T-cell (primary cell): Measurements from ENCODE around the gene ZNF587B. TPM values are rescaled to one million over a fixed set of nuclear protein-coding genes. Genes with fewer than 3 reads are reported as not detected.
A peak's percentile ranks its signal among the peaks of the same experiment; 100 is the strongest.
"Not testable (repeated sequence)": the region's sequence is repeated elsewhere in the genome, so short reads cannot be mapped to it uniquely, and the experiment has no call there.

Experiments
- ATAC-seq, 4 experiments: fragments of 200-7000 bp in 3 of 4; fragments of 150-1000 bp in 1 of 4; cut with Tn5 transposase; replicated peaks in 1 of 4; 1 replicate in 3 of 4; 2 replicates in 1 of 4; pipeline ENCODE4 v1.10.0; 2021; ENCODE audit warnings: moderate library complexity in 3 of 4, mild to moderate bottlenecking in 2 of 4, moderate number of reproducible peaks in 1 of 4
- CTCF ChIA-PET, 2 donors: fragments of 300-600 bp; sonication (Branson Sonifier 250); formaldehyde crosslinking; loops; one replicate each; lab custom pipeline; 2022; ENCODE audit warnings: antibody characterized with exemption in 2 of 2; lab: Charles Lee
- POLR2A ChIA-PET, 2 donors: fragments of 300-600 bp; sonication (Branson Sonifier 250); formaldehyde crosslinking; loops; one replicate each; lab custom pipeline; 2022; ENCODE audit warnings: antibody characterized with exemption in 2 of 2; lab: Charles Lee
- DNase-seq, 35 experiments: peaks; one replicate each; pipeline versions ENCODE4 v3.0.0 to v3.0.0-alpha.2; 2013 to 2023
- H3K27ac ChIP-seq: one replicate; pipeline ENCODE4 v1.5.1; 2013; ENCODE audit warnings: low read length
- H3K27me3 ChIP-seq, 2 experiments: replicated peaks in 1 of 2; 1 replicate in 1 of 2; 2 replicates in 1 of 2; pipeline versions ENCODE4 v1.6.1 to v1.7.0; 2013; ENCODE audit warnings: low read length in 1 of 2, mixed read lengths in 1 of 2; ENCODE audit not compliant: control insufficient read depth in 2 of 2, insufficient read depth in 2 of 2; ENCODE audit errors: extremely low read depth in 1 of 2
- H3K36me3 ChIP-seq, 2 donors: 1 replicate in 1 of 2; 2 replicates in 1 of 2; pipeline versions ENCODE4 v1.6.1 to v1.7.0; 2013; ENCODE audit warnings: low read length in 1 of 2; ENCODE audit not compliant: control insufficient read depth in 2 of 2, insufficient read depth in 1 of 2; ENCODE audit errors: extremely low read depth in 1 of 2
- H3K4me1 ChIP-seq, 2 experiments: 1 replicate in 1 of 2; 2 replicates in 1 of 2; pipeline versions ENCODE4 v1.6.1 to v1.7.0; 2013; ENCODE audit warnings: low read length in 2 of 2, mixed read lengths in 1 of 2; ENCODE audit not compliant: insufficient read depth in 2 of 2, control insufficient read depth in 1 of 2; ENCODE audit errors: extremely low read depth in 1 of 2
- H3K4me3 ChIP-seq, 2 donors: 1 replicate in 1 of 2; 2 replicates in 1 of 2; pipeline versions ENCODE4 v1.5.1 to v1.7.0; 2013; ENCODE audit warnings: mild to moderate bottlenecking in 2 of 2, low read length in 1 of 2, moderate library complexity in 1 of 2; ENCODE audit not compliant: control insufficient read depth in 1 of 2; ENCODE audit errors: extremely low read depth in 1 of 2
- H3K9me3 ChIP-seq: 2 replicates; pipeline ENCODE4 v1.7.0; 2013
- H3K27ac Mint-ChIP-seq, 2 donors: one replicate each; pipeline ENCODE4 v1.8.0; 2020 to 2021; ENCODE audit warnings: mild to moderate bottlenecking in 2 of 2, mixed read lengths in 2 of 2
- H3K27me3 Mint-ChIP-seq, 2 donors: one replicate each; pipeline ENCODE4 v1.8.0; 2021 to 2022; ENCODE audit warnings: mixed read lengths in 2 of 2
- H3K36me3 Mint-ChIP-seq: one replicate; pipeline ENCODE4 v1.8.0; 2021; ENCODE audit warnings: mixed read lengths
- H3K4me1 Mint-ChIP-seq, 3 donors: one replicate each; pipeline ENCODE4 v1.8.0; 2020 to 2022; ENCODE audit warnings: mixed read lengths in 3 of 3, mild to moderate bottlenecking in 1 of 3
- H3K4me3 Mint-ChIP-seq, 3 donors: one replicate each; pipeline ENCODE4 v1.8.0; 2020 to 2022; ENCODE audit warnings: mild to moderate bottlenecking in 3 of 3, mixed read lengths in 3 of 3, moderate library complexity in 3 of 3
- H3K9me3 Mint-ChIP-seq, 3 donors: one replicate each; pipeline ENCODE4 v1.8.0; 2020 to 2022; ENCODE audit warnings: mixed read lengths in 3 of 3
- WGBS: methylation state at CpG from one replicate; pipeline ENCODE4 v1.1.5; 2013; ENCODE audit warnings: missing lambda C conversion rate; ENCODE audit not compliant: insufficient coverage; 5-methylcytosine and 5-hydroxymethylcytosine counted together
- total RNA-seq, 35 experiments: library from RNA in 6 of 35; stranded (reverse) in 6 of 35; fragments of 120-200 nt in 1 of 35; gene quantifications; one replicate each; pipeline versions ENCODE4 v1.2.1 to v1.2.4 and lab custom pipeline; 2013 to 2026

The ZNF587B gene
- total RNA-seq, 5 donors from 2014 or later (not counting 1 experiment from before 2014, with no cell fraction given), result 16.5 to 27.7 (median 22.8) TPM

GRCh38 chr19:57850553-57851017 lies 20.5 kb downstream of the ZNF587B start:
- ChIA-PET POLR2A (interaction anchor here in 1 of 2 donors (0.8 kb wide), 1 partner anchor 31 kb away, joined by 4 read pairs; no protein-coding TSS in a partner anchor), CTCF (no interaction called here)
- H3K9me3 ChIP-seq, result no peaks in the 10 kb centered on the region
- H3K4me1 Mint-ChIP-seq, result peaks cover 28 to 35% (median 31%) of the 10 kb centered on the region in 3 donors
- WGBS, result 40% methylated on average over 5 of the region's 11 CpGs
- H3K9me3 Mint-ChIP-seq, result peaks cover 6 to 9% (median 6%) of the 10 kb centered on the region in 3 donors
- H3K4me3 ChIP-seq, result peak overlapping the region; percentile 68 to 75
- H3K27me3 ChIP-seq, result no peaks in the 10 kb centered on the region
- H3K36me3 Mint-ChIP-seq, result peaks cover 36% of the 10 kb centered on the region
- no peak for ATAC-seq
- peak overlapping the region; percentile 91 to 93 for H3K27ac Mint-ChIP-seq
- no peak for DNase-seq
- H3K36me3 ChIP-seq, result peaks cover 0 to 6% of the 10 kb centered on the region in 2 donors
- no peaks in the 10 kb centered on the region for H3K27me3 Mint-ChIP-seq
- no peak overlapping the region for H3K27ac ChIP-seq
- H3K4me1 ChIP-seq, result peaks cover 5 to 21% of the 10 kb centered on the region in 2 experiments
- H3K4me3 Mint-ChIP-seq, result peak overlapping the region; percentile 92 to 97 (median 93)

GRCh38 chr19:57851812-57852603 lies 21.9 kb downstream of the ZNF587B start:
- H3K9me3 ChIP-seq, H3K27me3 Mint-ChIP-seq, DNase-seq, H3K27ac ChIP-seq, ATAC-seq, H3K27me3 ChIP-seq, CTCF ChIA-PET, H3K4me3 ChIP-seq: not testable (repeated sequence)
- Mint-ChIP-seq H3K27ac (peak overlapping the region in 1 of 2 donors; percentile 41), H3K4me3 (peak overlapping the region in 1 of 3 donors; percentile 3), H3K9me3 (peaks cover 9 to 11% (median 11%) of the 10 kb centered on the region in 3 donors), H3K36me3 (peaks cover 46% of the 10 kb centered on the region), H3K4me1 (peaks cover 28 to 37% (median 31%) of the 10 kb centered on the region in 3 donors)
- POLR2A ChIA-PET, result interaction anchor here in 1 of 2 donors (0.5 kb wide), 1 partner anchor 125 kb away, joined by 5 read pairs; the partner anchor contains the start of gene ZNF671
- Histone ChIP-seq H3K36me3 (peaks cover 5 to 11% of the 10 kb centered on the region in 2 donors), H3K4me1 (peaks cover 5 to 21% of the 10 kb centered on the region in 2 experiments)
- 100% methylated on average over 2 of the region's 6 CpGs for WGBS

GRCh38 chr19:57854117-57854516 lies 24.0 kb downstream of the ZNF587B start:
- Histone ChIP-seq H3K36me3 (peaks cover 10 to 26% of the 10 kb centered on the region in 2 donors), H3K4me1 (peaks cover 5 to 20% of the 10 kb centered on the region in 2 experiments)
- H3K27ac Mint-ChIP-seq, H3K27ac ChIP-seq, H3K4me3 ChIP-seq, ATAC-seq, POLR2A ChIA-PET, CTCF ChIA-PET, DNase-seq, H3K9me3 ChIP-seq, H3K27me3 Mint-ChIP-seq, H3K4me3 Mint-ChIP-seq, H3K27me3 ChIP-seq: not testable (repeated sequence)
- peaks cover 62% of the 10 kb centered on the region for H3K36me3 Mint-ChIP-seq
- peaks cover 27 to 36% (median 31%) of the 10 kb centered on the region in 3 donors for H3K4me1 Mint-ChIP-seq
- H3K9me3 Mint-ChIP-seq, result peaks cover 14 to 16% (median 15%) of the 10 kb centered on the region in 3 donors
- no CpG with 5 or more reads among the region's 2 CpGs for WGBS

- H3K4me1 Mint-ChIP-seq, H3K27me3 ChIP-seq, H3K4me3 ChIP-seq, H3K4me1 ChIP-seq, H3K9me3 ChIP-seq, POLR2A ChIA-PET, ATAC-seq, H3K27ac Mint-ChIP-seq, H3K27me3 Mint-ChIP-seq, H3K4me3 Mint-ChIP-seq, DNase-seq, CTCF ChIA-PET, H3K27ac ChIP-seq: not testable (repeated sequence)
- WGBS, result no CpG with 5 or more reads among the region's 3 CpGs
- peaks cover 87% of the 10 kb centered on the region for H3K36me3 Mint-ChIP-seq
- H3K9me3 Mint-ChIP-seq, result peaks cover 2 to 31% (median 30%) of the 10 kb centered on the region in 3 donors
- H3K36me3 ChIP-seq, result peaks cover 26 to 61% of the 10 kb centered on the region in 2 donors
Measured at GRCh38 chr19:57862351-57862750, 32.3 kb downstream of the ZNF587B start.

GRCh38 chr19:57867868-57868492 lies 37.9 kb downstream of the ZNF587B start:
- no peak for DNase-seq
- Mint-ChIP-seq H3K9me3 (peaks cover 0 to 37% (median 31%) of the 10 kb centered on the region in 3 donors), H3K27ac (no peak overlapping the region)

GRCh38 chr19:57869655-57870054 lies 39.6 kb downstream of the ZNF587B start:
- H3K4me3 ChIP-seq, DNase-seq, CTCF ChIA-PET, ATAC-seq, H3K4me3 Mint-ChIP-seq, H3K4me1 Mint-ChIP-seq, H3K27me3 ChIP-seq, H3K27ac Mint-ChIP-seq, H3K27me3 Mint-ChIP-seq, H3K4me1 ChIP-seq, H3K27ac ChIP-seq: not testable (repeated sequence)
- H3K36me3 ChIP-seq, result peaks cover 10 to 23% of the 10 kb centered on the region in 2 donors
- Mint-ChIP-seq H3K9me3 (peaks cover 0 to 41% (median 32%) of the 10 kb centered on the region in 3 donors), H3K36me3 (peaks cover 72% of the 10 kb centered on the region)
- 100% methylated on average over 1 of the region's 6 CpGs for WGBS
- H3K9me3 ChIP-seq, result peaks cover 25% of the 10 kb centered on the region
- POLR2A ChIA-PET, result interaction anchor here in 1 of 2 donors (0.7 kb wide), 1 partner anchor 237 kb away, joined by 4 read pairs; no protein-coding TSS in a partner anchor

More at GRCh38 chr19:57867868-57868492, 37.9 kb downstream of the ZNF587B start:
- Mint-ChIP-seq H3K4me3 (no peak overlapping the region), H3K4me1 (no peaks in the 10 kb centered on the region), H3K36me3 (peaks cover 68% of the 10 kb centered on the region), H3K27me3 (no peaks in the 10 kb centered on the region)
- Histone ChIP-seq H3K4me1 (no peaks in the 10 kb centered on the region), H3K27me3 (no peaks in the 10 kb centered on the region), H3K27ac (no peak overlapping the region), H3K9me3 (peaks cover 15% of the 10 kb centered on the region), H3K4me3 (no peak overlapping the region), H3K36me3 (peaks cover 13 to 31% of the 10 kb centered on the region in 2 donors)
- POLR2A ChIA-PET, result interaction anchor here in 1 of 2 donors (0.6 kb wide), 1 partner anchor 132 kb away, joined by 3 read pairs; no protein-coding TSS in a partner anchor
- 94% methylated on average over 2 of the region's 7 CpGs for WGBS
- CTCF ChIA-PET, result no interaction called here
- ATAC-seq, result no peak
